Measurements from ENCODE around the gene ANO2.

Gene ANO2

DNA sequence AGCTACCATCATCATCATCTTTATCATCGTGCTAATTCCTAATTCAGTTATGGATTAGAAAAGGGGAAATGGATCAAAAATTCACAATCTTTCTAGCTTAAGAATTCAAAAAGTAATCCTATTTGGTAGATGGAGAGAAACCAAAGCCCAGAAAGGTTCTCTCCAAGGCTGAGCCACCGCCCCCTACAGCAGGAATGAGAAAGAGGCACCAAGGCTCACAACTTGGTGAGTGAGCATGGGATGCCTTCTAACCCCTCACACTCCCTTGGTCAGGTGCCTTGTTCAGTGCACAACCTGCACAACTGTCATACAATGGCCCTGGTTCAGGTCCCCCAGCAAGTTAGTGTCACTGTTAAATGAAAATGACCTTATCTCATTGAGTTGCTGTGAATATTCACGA, 171.5 kb downstream of the ANO2 start:
- H3K4me3 ChIP-seq (ENCODE audit: low read depth, low read length) = no peak overlapping the region

DNA sequence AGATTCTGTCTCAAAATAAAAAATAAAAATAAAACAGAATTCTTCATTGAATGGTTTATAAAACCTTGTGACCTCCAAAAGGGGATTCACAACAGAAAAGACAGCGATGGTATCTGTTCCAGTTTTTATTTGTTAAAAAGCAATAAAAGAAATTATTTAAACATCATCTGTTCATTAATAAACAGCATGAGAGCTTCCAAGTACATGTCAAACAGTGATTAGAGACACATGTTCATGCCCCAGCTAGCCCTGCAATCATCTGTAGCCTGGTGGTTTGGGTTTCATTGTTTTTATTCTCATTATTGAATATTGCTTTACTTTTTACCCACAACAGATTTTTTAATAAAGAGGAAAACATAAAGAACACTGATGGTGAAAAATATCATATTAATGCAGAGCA, 173.3 kb downstream of the ANO2 start:
- TF ChIP-seq, protein P1, sequence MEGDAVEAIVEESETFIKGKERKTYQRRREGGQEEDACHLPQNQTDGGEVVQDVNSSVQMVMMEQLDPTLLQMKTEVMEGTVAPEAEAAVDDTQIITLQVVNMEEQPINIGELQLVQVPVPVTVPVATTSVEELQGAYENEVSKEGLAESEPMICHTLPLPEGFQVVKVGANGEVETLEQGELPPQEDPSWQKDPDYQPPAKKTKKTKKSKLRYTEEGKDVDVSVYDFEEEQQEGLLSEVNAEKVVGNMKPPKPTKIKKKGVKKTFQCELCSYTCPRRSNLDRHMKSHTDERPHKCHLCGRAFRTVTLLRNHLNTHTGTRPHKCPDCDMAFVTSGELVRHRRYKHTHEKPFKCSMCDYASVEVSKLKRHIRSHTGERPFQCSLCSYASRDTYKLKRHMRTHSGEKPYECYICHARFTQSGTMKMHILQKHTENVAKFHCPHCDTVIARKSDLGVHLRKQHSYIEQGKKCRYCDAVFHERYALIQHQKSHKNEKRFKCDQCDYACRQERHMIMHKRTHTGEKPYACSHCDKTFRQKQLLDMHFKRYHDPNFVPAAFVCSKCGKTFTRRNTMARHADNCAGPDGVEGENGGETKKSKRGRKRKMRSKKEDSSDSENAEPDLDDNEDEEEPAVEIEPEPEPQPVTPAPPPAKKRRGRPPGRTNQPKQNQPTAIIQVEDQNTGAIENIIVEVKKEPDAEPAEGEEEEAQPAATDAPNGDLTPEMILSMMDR (conservative IDR thresholded peaks at IDR 0.05; ENCODE audit: low read depth, low read length) = no peak
- DNase-seq (ENCODE audit: low read depth) = no peak
- H3K4me3 ChIP-seq (ENCODE audit: low read depth, low read length) = no peak overlapping the region

More for the DNA sequence above, 171.5 kb downstream of the ANO2 start:
- DNase-seq (ENCODE audit: low read depth) = no peak
- TF ChIP-seq, protein P1 (conservative IDR thresholded peaks at IDR 0.05; ENCODE audit: low read depth, low read length) = no peak

DNA sequence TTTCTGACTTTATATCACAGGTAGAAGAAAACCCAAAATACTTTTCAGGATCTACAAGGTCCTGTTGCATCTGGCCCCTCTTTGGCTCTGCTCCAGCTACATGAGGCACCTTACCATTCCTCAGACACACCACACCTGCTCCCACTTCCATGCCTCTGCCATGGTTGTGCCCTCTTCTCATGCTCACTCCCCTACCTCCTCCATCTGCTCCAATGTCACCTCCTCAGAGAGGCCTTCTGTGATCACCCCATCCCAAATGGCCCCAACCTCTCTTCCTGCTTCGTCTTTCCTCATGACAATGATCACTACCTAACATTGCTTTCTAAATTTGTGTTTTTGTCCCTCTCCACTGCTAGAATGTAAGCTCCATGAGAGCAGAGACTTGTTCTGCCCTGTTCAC, 174.3 kb downstream of the ANO2 start:
- TF ChIP-seq, protein P1 (conservative IDR thresholded peaks at IDR 0.05; ENCODE audit: low read depth, low read length) = no peak
- H3K4me3 ChIP-seq (ENCODE audit: low read depth, low read length) = no peak overlapping the region
- DNase-seq (ENCODE audit: low read depth) = no peak

DNA sequence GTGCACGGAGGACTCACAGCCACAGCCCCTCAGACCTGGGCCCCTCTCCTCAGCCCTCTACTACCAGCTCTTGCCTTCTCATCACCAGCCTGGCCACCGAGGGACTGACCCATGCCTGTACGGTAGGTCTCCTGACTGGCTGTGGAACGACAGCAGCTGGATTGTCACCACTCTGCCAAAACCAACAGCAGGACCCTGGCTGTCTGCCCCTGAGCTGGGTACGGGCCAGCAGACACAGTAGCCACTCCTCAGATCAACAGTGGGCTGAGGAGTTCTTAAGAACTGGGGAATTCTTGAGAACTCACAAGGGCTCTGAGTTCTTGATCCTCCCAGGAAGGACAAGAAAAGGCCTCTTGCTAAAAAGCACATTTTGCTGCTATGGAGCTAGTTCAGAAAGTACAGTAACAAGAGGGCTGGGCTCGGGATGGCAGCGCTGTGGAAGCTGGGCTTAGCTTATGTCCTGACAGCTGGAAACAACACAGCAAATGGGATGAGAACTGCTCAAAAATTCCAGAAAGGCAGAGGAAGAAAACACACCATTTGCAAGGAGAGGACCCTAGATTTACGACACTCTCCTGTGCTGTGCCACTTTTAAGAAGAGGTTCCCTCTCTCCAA, 176.4 kb downstream of the ANO2 start:
- TF ChIP-seq, protein P1 (conservative IDR thresholded peaks at IDR 0.05; ENCODE audit: low read depth, low read length) = no peak
- no peak overlapping the region for H3K4me3 ChIP-seq (ENCODE audit: low read depth, low read length)
- no peak for DNase-seq (ENCODE audit: low read depth)

DNA sequence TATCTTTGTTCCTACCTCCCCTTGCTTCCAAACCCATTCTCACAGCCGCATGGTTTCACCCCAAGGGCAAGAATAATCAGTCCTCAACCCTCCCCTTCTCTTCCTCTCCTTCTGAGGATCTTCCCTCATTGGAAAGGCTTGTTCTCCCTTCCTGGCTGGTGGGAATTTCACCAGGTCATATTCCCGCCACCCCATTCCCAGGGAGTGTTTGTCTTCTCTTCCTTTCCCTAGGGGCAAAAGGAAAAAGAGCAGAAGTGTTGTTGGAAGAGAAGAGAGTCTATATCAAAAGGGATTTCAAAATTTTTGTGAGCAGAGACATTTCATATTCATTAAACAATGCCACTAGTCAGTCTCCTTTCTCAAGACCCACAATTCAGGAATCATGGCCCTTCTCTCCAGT, 176.9 kb downstream of the ANO2 start:
- H3K4me3 ChIP-seq (ENCODE audit: low read depth, low read length) = no peak overlapping the region
- TF ChIP-seq, protein P1 (conservative IDR thresholded peaks at IDR 0.05; ENCODE audit: low read depth, low read length) = no peak
- no peak for DNase-seq (ENCODE audit: low read depth)

DNA sequence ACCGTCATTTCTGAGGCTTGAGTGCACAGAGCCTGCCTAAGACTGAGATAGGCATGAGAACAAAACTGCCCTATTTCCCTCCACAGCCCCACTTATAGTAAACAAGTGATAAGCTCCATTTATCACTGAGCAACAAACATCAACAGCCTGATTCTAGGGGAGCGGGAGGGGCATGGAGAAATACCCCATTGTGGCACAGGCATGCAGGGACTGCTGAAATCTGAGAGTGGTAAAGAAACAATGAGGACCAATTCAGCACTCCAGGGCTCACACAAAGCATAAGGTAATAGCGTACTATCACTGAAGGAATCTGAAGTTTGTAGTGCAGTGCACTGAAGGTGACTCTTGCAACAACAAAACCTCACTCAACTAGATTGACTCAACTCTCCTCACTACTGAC, 186.7 kb downstream of the ANO2 start:
- no peak overlapping the region for H3K4me3 ChIP-seq (ENCODE audit: low read depth, low read length)
- TF ChIP-seq, protein P1 (conservative IDR thresholded peaks at IDR 0.05; ENCODE audit: low read depth, low read length) = no peak
- no peak for DNase-seq (ENCODE audit: low read depth)

DNA sequence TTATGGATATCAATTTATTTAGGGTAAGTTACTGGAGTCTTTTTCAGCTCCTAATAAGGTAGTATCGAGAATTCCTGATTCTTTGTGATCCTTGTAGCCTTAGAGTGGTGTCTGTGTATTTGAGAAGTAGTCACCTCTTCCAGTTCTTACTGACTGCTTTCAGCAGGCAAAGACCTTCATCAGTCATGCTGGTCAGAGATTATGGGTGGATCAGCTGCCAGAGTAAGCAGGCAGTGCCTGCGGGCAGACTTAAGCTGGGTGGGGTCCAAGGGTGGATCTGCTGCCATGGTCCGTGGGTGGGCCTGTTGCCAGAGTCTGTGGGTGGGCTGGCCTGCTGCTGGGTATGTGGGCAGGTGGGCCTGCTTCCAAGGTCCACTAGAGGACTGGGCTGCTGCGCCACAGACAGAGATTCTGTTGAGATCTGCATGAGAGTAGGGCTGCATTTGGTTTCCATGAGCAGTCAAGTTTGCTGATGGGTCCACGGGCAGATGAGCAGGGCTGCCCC, 188.7 kb downstream of the ANO2 start:
- no peak overlapping the region for H3K4me3 ChIP-seq (ENCODE audit: low read depth, low read length)
- TF ChIP-seq, protein P1 (conservative IDR thresholded peaks at IDR 0.05; ENCODE audit: low read depth, low read length) = no peak
- DNase-seq (ENCODE audit: low read depth) = no peak

All from choroid plexus epithelial cell (primary cell).